Measurements from ENCODE around the gene SH2D4B.
A peak's percentile ranks its signal among the peaks of the same experiment; 100 is the strongest.

The SH2D4B gene

GRCh38 chr10:80589726-80590373 lies 52.1 kb downstream of the SH2D4B start:
- DNase-seq (ENCODE audit: low spot score), result no peak

GRCh38 chr10:80590585-80591125 lies 53.0 kb downstream of the SH2D4B start:
- no peak for DNase-seq (ENCODE audit: low spot score)

- DNase-seq (ENCODE audit: low spot score), result peak; percentile 70
Measured at GRCh38 chr10:80596391-80597257, 58.9 kb downstream of the SH2D4B start.

GRCh38 chr10:80598084-80598798 lies 60.5 kb downstream of the SH2D4B start:
- no peak for DNase-seq (ENCODE audit: low spot score)

- DNase-seq (ENCODE audit: low spot score), result no peak
Measured at GRCh38 chr10:80598951-80599350, 61.2 kb downstream of the SH2D4B start.

- peak; percentile 41 for DNase-seq (ENCODE audit: low spot score)
Measured at GRCh38 chr10:80599424-80599847, 61.7 kb downstream of the SH2D4B start.

- no peak for DNase-seq (ENCODE audit: low spot score)
Measured at GRCh38 chr10:80600256-80600655, 62.6 kb downstream of the SH2D4B start.

GRCh38 chr10:80602881-80603280 lies 65.2 kb downstream of the SH2D4B start:
- no peak for DNase-seq (ENCODE audit: low spot score)

- DNase-seq (ENCODE audit: low spot score), result no peak
Measured at GRCh38 chr10:80603516-80603915, 65.8 kb downstream of the SH2D4B start.

GRCh38 chr10:80608706-80609105 lies 71.0 kb downstream of the SH2D4B start:
- DNase-seq (ENCODE audit: low spot score), result no peak

GRCh38 chr10:80609331-80609730 lies 71.6 kb downstream of the SH2D4B start:
- DNase-seq (ENCODE audit: low spot score), result no peak

- no peak for DNase-seq (ENCODE audit: low spot score)
Measured at GRCh38 chr10:80611481-80612185, 73.9 kb downstream of the SH2D4B start.

GRCh38 chr10:80612261-80612660 lies 74.6 kb downstream of the SH2D4B start:
- no peak for DNase-seq (ENCODE audit: low spot score)

GRCh38 chr10:80613466-80614170 lies 75.9 kb downstream of the SH2D4B start:
- DNase-seq (ENCODE audit: low spot score), result no peak

- DNase-seq (ENCODE audit: low spot score), result no peak
Measured at GRCh38 chr10:80614576-80615416, 77.1 kb downstream of the SH2D4B start.

GRCh38 chr10:80617807-80618206 lies 80.1 kb downstream of the SH2D4B start:
- no peak for DNase-seq (ENCODE audit: low spot score)

GRCh38 chr10:80619036-80619435 lies 81.3 kb downstream of the SH2D4B start:
- DNase-seq (ENCODE audit: low spot score), result no peak

- no peak for DNase-seq (ENCODE audit: low spot score)
Measured at GRCh38 chr10:80622153-80622552, 84.5 kb downstream of the SH2D4B start.

- no peak for DNase-seq (ENCODE audit: low spot score)
Measured at GRCh38 chr10:80630324-80630723, 92.6 kb downstream of the SH2D4B start.

GRCh38 chr10:80632742-80633141 lies 95.0 kb downstream of the SH2D4B start:
- DNase-seq (ENCODE audit: low spot score), result no peak

Data from GM03348 (cell line).